Activated CD8-positive, alpha-beta memory T cell treated with anti-CD3 and anti-CD28 coated beads for 48 hours (primary cell): ENCODE data around the gene FBXO27.
"Not testable (repeated sequence)": the region's sequence is repeated elsewhere in the genome, so short reads cannot be mapped to it uniquely, and the experiment has no call there.

Experiments used
- DNase-seq, 3 experiments: peaks; one replicate each; pipeline ENCODE4 v3.0.0-alpha.2; 2020; ENCODE audit warnings: low read depth in 2 of 3, low spot score in 2 of 3

The FBXO27 gene

GRCh38 chr19:39032063-39032918, at the start of gene FBXO27:
FBXO27 (minus strand) TSS chr19:39032549; CDS start chr19:39032227, 322 bp downstream.
- DNase-seq = no peak

- no peak for DNase-seq
Observed at GRCh38 chr19:39080431-39080830, 48.1 kb upstream of the FBXO27 start.

DNA sequence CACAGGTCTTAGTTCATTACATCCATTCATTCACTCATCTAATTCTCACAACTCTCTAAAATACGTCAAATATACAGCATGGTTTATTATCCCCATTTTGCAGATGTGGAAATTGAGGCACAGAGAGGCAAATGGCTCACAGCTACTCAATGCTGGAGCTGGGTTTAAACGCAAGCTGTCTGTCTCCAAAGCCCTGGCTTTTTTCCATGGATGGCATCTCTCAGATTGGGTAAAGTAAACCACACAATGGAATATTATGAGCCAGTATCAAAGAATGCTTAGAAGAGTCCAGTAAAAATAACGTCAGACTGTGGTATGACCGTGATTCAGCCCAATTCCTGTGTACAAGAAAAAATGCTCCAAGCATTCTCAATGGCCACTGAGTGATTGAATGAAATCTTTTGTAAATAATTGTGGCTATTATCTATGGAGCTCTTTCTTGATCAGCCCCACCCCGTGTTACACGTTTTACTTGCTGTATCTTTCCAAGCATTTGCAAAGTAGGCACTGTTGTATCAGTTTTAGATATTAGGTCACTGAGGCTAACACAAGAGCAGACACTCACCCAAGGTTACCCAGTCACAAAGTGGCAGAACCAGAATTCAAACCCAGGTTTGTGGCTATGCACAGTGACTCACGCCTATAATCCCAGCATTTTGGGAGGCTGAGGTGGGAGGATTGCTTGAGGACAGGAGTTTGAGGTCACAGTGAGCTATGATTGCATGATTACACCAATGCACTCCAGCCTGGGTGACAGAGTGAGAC, 46.3 kb upstream of the FBXO27 start:
- DNase-seq = no peak

GRCh38 chr19:39077323-39077722, 45.0 kb upstream of the FBXO27 start:
- DNase-seq = no peak

DNA sequence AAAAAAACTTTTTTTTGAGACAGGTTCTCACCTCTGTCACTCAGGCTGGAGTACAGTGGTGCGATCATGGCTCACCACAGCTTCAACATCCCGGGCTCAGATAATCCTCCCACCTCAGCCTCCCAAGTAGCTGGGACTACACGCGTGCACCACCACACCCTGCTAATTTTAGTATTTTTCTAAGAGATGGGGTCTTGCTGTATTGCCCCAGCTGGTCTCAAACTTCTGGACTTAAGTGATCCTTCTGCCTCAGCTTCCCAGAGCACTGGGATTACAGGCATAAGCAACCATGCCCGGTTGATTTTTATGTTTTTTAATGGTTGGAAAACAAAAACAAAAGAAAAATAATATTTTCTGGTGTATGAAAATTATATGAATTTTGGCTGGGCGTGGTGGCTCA, 42.6 kb upstream of the FBXO27 start:
- no peak for DNase-seq

DNA sequence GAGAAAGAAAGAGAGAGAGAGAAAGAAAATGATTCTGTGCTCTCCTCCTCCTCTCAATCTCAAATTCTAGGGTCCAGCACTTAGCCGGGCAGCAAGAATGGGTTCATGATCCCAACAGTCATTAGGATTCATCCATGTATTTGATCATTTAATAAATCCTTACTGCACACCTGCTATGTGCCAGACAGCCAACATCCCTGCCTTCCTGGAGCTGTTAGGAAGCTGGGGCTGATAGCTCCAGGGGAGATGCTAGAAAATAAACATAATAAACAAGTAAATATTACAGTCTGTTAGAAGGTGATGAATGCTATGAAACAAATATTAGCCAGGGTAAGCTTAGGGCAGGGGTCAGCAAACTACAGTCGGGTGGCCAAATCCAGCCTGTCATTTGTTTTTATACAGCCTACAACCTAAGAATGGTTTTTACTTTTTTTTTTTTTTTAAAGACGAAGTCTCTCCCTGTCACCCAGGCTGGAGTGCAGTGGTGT, 41.9 kb upstream of the FBXO27 start:
- DNase-seq = no peak

- DNase-seq = no peak
Observed at GRCh38 chr19:39070888-39071287, 38.5 kb upstream of the FBXO27 start.

- DNase-seq = not testable (repeated sequence)
Observed at GRCh38 chr19:39068259-39068658, 35.9 kb upstream of the FBXO27 start.

GRCh38 chr19:39067104-39067503, 34.8 kb upstream of the FBXO27 start:
- no peak for DNase-seq

DNA sequence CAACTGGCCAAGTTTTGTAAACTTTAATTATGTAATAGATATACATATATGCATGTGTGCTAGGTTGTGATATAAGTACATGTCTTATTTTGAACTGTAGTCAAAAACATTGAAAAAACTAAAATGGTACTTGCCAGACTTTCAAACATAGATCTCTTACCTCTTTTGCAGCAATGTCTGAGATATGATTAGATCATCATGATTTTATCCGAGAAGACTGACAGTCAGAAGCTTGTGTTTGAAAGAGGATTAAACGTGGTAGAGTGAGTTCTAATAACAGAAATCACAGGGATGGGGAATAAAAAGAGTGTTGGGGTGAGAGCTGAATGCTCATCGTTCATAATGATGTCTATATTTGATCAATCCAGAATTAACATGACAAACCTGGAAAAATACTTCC, 33.6 kb upstream of the FBXO27 start:
- DNase-seq = no peak

DNA sequence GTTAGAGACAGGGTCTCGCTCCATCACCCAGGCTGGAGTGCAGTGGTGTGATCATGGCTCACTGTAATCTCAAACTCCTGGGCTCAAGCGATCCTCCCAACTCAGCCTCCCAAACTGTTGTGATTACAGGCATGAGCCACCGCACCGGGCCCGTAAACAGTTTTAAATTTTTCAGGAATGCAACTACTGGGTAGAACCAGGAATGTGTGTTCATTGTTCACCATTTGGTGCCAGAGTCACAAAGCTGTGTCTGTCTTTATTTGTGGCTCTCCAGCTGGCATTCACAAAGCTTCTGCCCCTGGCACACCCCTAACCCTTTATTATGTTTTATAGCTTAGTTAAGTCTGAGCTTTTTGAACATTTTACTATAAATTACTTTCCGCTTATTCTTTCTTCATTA, 32.1 kb upstream of the FBXO27 start:
- no peak for DNase-seq

- no peak for DNase-seq
Observed at GRCh38 chr19:39060171-39060570, 27.8 kb upstream of the FBXO27 start.

GRCh38 chr19:39059302-39059701, 27.0 kb upstream of the FBXO27 start:
- no peak for DNase-seq

GRCh38 chr19:39057615-39058014, 25.3 kb upstream of the FBXO27 start:
- no peak for DNase-seq

DNA sequence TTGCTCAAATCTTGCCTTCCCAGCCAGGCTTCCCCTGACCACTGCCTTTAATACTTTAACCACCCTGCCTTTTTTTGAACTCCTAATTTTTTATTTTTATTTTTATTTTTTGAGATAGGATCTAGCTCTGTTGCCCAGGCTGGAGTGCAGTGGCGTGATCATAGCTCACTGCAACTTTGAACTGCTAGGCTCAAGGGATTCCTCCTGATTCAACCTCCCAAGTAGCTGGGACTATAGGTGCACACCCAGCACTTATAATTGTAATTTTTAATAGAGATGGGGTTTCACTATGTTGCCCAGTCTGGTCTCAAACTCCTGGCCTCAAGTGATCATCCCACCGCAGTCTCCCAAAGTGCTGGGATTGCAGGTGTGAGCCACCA, 21.7 kb upstream of the FBXO27 start:
- no peak for DNase-seq

DNA sequence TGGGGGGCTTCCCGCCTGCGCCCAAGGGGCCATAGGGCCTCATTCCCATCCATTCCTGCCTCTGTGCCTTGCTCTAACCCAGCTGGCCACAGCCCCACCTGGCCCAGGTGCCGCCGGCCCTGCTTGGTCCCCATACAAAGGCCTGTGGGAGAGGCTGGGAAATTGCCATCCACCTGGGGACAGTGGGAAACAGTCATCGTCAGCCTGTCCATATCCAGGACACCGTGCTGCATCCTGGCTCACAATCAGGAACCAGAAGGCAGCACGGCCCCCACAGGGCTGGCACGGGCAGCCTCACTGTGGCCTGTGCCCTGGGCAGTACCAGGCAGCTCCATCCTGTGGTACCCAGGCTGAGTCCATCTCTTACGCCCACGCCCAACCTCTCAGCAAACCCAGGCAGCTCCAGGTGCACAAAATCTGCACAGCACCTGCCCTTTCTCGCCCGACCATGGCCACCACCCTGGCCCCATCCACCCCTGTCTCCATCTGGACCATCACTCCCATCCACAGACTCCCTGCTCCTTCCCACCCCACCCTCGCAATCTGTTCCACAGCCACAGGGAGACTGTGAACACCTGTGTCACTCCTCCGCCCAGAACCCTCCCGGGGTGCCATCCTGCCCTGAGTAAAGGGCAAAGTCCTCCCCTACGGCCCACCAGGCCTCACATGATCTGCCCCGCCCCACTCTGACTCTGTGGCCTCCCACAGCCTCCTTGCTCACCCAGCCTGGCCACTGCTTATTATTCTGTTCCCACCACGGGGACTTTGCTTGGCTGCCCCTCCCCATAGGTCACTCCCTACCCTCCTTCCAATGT, 21.1 kb upstream of the FBXO27 start:
- no peak for DNase-seq

DNA sequence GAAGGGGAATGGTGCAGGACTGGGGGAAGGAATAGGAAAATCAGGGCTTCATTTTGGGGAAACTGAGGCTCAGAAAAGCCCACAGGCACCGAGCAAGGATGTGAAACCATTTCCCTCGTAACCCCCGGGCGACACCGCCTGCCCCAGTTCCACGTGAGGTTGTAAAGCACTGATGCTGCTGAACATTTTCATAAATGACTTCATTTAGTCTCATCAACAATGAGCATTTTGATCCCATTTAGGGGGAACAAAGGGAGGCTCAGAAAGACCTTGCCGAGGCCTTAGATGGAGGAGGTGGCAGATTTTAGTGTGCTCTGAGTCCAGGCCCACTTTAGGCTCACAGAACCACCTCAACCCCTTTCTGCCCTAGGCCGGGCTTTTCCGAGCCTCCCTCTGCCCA, 20.5 kb upstream of the FBXO27 start:
- DNase-seq = no peak

DNA sequence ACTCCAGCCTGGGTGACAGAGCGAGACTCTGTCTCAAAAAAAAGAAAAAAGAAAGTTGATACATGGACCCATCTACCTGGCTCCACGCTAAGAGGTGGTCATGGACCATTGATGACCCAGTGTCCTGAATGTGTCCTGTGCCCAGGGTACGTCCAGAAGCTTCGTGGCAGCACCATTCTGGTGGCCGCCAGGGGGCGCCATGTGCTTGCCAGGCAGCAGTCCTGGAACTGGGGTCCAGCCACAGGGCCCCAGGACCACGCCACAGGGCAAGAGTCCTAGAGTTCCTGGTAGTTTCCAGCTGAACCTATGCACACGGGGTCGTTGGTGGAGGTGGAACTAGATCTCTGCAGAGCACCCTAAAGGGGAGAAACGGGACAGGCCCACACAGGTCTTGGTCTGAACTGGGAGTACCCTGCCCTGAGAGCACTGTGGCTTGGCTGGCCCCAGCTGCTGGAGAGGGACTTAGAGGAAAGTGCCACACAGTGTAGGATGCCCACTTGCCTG, 19.9 kb upstream of the FBXO27 start:
- DNase-seq = peak in 2 of 3 experiments; percentile 58 to 59

DNA sequence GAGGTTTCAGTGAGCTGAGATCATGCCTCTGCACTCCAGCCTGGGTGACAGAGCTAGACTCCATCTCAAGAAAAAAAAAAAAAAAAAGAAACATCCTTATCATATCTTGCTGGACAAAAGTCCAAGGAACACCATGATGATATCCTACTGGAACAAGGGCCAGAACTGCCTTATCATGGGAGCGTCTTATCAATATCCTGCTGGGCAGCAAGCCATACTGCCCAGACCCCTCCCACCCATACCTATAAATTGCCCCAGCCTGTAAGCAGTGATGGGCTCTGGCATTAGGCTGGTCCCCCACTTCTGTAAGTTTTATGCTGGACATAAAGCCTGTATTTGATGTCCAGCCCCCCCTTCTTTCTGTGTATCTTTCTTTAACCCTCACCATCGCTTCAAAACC, 14.7 kb upstream of the FBXO27 start:
- DNase-seq = no peak

DNA sequence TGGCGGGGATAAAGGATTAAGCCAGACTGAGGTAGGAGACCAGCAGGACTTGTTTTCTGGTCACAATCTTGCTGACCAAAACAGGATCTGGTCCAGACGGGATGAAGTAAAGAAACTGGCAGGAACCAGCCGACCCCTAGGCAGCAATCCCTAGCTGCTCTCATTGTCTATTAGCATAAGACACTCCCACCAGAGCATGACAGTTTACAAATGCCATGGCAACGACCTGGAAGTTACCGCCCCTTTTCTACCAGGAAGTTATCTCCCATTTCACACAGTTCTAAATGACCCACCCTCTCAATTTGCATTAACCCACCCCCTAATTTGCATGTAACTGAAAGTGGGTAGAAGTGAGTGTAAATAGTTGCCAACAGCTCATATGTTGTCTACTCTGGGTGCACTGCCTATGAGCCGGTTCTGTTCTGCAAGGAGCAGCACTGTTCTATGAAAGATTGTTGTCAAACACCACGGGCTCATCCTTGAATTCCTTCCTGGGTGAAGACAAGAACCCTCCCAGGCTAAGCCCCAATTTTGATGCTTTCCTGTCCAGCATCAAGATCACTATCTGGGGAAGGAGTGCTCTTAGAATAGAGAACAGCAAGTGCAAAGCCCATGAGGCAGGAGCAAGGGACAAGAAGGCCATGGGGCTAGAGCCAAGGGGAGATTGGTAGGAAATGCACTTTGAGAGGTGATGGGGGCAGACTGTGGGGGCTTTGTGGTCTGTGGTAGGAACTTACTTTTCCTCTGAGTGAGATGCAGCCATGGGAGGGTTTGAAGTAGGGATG, 13.9 kb upstream of the FBXO27 start:
- DNase-seq = no peak
